IMR-90 (cell line): ENCODE measurements around the gene PLPP7. TPM values are rescaled to one million over a fixed set of nuclear protein-coding genes. Genes with fewer than 3 reads are reported as not detected.

Experiments used
- ATAC-seq: fragments of 200-7000 bp; cut with Tn5 transposase; 2 replicates; pipeline ENCODE4 v1.9.1; 2020; ENCODE audit warnings: low read depth, mild to moderate bottlenecking, moderate library complexity
- BruUV-seq: library from RNA; stranded (reverse); fragments of 400-500 nt; replicated peaks from 2 replicates; lab custom pipeline; 2021; lab: Mats Ljungman, UMichigan
- CTCF ChIA-PET: fragments of 300-600 bp; formaldehyde crosslinking; extraction: SDS; loops from one replicate; lab custom pipeline; 2021; ENCODE audit warnings: antibody characterized with exemption; lab: Yijun Ruan, JAX
- POLR2A ChIA-PET: fragments of 300-600 bp; sonication (Branson Sonifier 250); formaldehyde crosslinking; loops from one replicate; lab custom pipeline; 2022; ENCODE audit warnings: antibody characterized with exemption; ENCODE audit not compliant: unreplicated experiment; lab: Charles Lee
- DNase-seq: peaks from one replicate; pipeline ENCODE4 v3.0.0; 2013
- H2AFZ ChIP-seq: replicated peaks from 2 replicates; pipeline ENCODE3; 2013; ENCODE audit warnings: low read length, mild to moderate bottlenecking; ENCODE audit not compliant: poor library complexity
- H2AK5ac ChIP-seq: 2 replicates; pipeline ENCODE4 v1.6.1; 2013; ENCODE audit warnings: low read depth, low read length, inconsistent platforms
- H2AK9ac ChIP-seq: replicated peaks from 2 replicates; pipeline ENCODE3; 2013; ENCODE audit warnings: mild to moderate bottlenecking, low read depth, low read length, moderate library complexity; ENCODE audit not compliant: poor library complexity
- H2BK120ac ChIP-seq: 2 replicates; pipeline ENCODE4 v1.6.1; 2013; ENCODE audit warnings: low read depth, low read length, inconsistent platforms
- H2BK15ac ChIP-seq: 3 replicates; pipeline ENCODE4 v1.6.1; 2013; ENCODE audit warnings: low read depth, low read length, inconsistent platforms
- H2BK20ac ChIP-seq: 2 replicates; pipeline ENCODE4 v1.6.1; 2013; ENCODE audit warnings: low read depth, mild to moderate bottlenecking, inconsistent platforms, low read length, moderate library complexity
- H2BK5ac ChIP-seq: 2 replicates; pipeline ENCODE4 v1.6.1; 2013; ENCODE audit warnings: mild to moderate bottlenecking, low read depth, low read length, inconsistent platforms; ENCODE audit not compliant: poor library complexity, severe bottlenecking
- H3K14ac ChIP-seq: replicated peaks from 2 replicates; pipeline ENCODE4 v1.6.1; 2013; ENCODE audit warnings: low read depth, low read length, inconsistent platforms
- H3K18ac ChIP-seq: 2 replicates; pipeline ENCODE4 v1.6.1; 2013; ENCODE audit warnings: low read depth, low read length, control low read depth
- H3K23ac ChIP-seq: 2 replicates; pipeline ENCODE4 v1.6.1; 2013; ENCODE audit warnings: low read depth, low read length, inconsistent platforms
- H3K27ac ChIP-seq: 2 replicates; pipeline ENCODE4 v1.5.1; 2013; ENCODE audit warnings: mild to moderate bottlenecking, control low read depth, low read length; ENCODE audit not compliant: insufficient read depth
- H3K27me3 ChIP-seq: 2 replicates; pipeline ENCODE4 v1.6.1; 2013; ENCODE audit warnings: low read length; ENCODE audit not compliant: control insufficient read depth, insufficient read depth
- H3K36me3 ChIP-seq: 2 replicates; pipeline ENCODE4 v1.6.1; 2013; ENCODE audit warnings: low read length, mixed read lengths; ENCODE audit not compliant: control insufficient read depth, insufficient read depth
- H3K4ac ChIP-seq: 2 replicates; pipeline ENCODE4 v1.6.1; 2013; ENCODE audit warnings: low read depth, low read length, inconsistent platforms
- H3K4me1 ChIP-seq: 2 replicates; pipeline ENCODE4 v1.6.1; 2013; ENCODE audit warnings: low read length, mixed read lengths; ENCODE audit not compliant: control insufficient read depth, insufficient read depth
- H3K4me2 ChIP-seq: 2 replicates; pipeline ENCODE4 v1.6.1; 2013; ENCODE audit warnings: low read depth, mild to moderate bottlenecking, control low read depth, low read length, moderate library complexity
- H3K4me3 ChIP-seq: 2 replicates; pipeline ENCODE4 v1.5.1; 2013; ENCODE audit warnings: low read depth, mild to moderate bottlenecking, control low read depth, low read length, moderate library complexity; ENCODE audit not compliant: insufficient read depth
- H3K56ac ChIP-seq: 2 replicates; pipeline ENCODE4 v1.6.1; 2013; ENCODE audit warnings: low read length, inconsistent platforms; ENCODE audit not compliant: insufficient read depth; ENCODE audit errors: extremely low read depth
- H3K79me1 ChIP-seq, 2 experiments: 2 replicates each; pipeline ENCODE4 v1.6.1; 2013; ENCODE audit warnings: low read length in 2 of 2, inconsistent platforms in 1 of 2, low read depth in 1 of 2
- H3K9ac ChIP-seq: 2 replicates; pipeline ENCODE4 v1.6.1; 2013; ENCODE audit warnings: low read depth, low read length, control low read depth
- H3K9me1 ChIP-seq: 2 replicates; pipeline ENCODE4 v1.6.1; 2013; ENCODE audit warnings: low read length, inconsistent platforms; ENCODE audit not compliant: insufficient read depth
- H3K9me3 ChIP-seq: 2 replicates; pipeline ENCODE4 v1.6.1; 2013; ENCODE audit warnings: low read length; ENCODE audit not compliant: control insufficient read depth, insufficient read depth
- H4K20me1 ChIP-seq: 2 replicates; pipeline ENCODE4 v1.6.1; 2013; ENCODE audit warnings: low read length, inconsistent platforms; ENCODE audit not compliant: insufficient read depth
- H4K5ac ChIP-seq: 2 replicates; pipeline ENCODE4 v1.6.1; 2013; ENCODE audit warnings: mild to moderate bottlenecking, low read depth, low read length, control low read depth
- H4K8ac ChIP-seq, 2 experiments: 2 replicates each; pipeline ENCODE4 v1.6.1; 2013; ENCODE audit warnings: low read depth in 2 of 2, low read length in 2 of 2, control low read depth in 1 of 2, inconsistent platforms in 1 of 2
- H4K91ac ChIP-seq: 2 replicates; pipeline ENCODE4 v1.6.1; 2013; ENCODE audit warnings: low read depth, low read length, inconsistent platforms; ENCODE audit not compliant: insufficient read depth
- BHLHE40 ChIP-seq: fragments of 150-350 bp; IDR thresholded peaks from 2 replicates; pipeline ENCODE4 v1.6.1; 2016; ENCODE audit warnings: mild to moderate bottlenecking, low read depth, low read length
- CEBPB ChIP-seq: IDR thresholded peaks from 2 replicates; pipeline ENCODE4 v1.6.1; 2012; ENCODE audit warnings: low read depth, low read length, improper control_type of control experiment
- CHD1 ChIP-seq: IDR thresholded peaks from 2 replicates; pipeline ENCODE4 v1.6.1; 2012; ENCODE audit warnings: low read depth, low read length, improper control_type of control experiment
- FOS ChIP-seq: fragments of 150-350 bp; IDR thresholded peaks from 2 replicates; pipeline ENCODE4 v1.6.1; 2016; ENCODE audit warnings: low read depth, low read length
- MAFK ChIP-seq: IDR thresholded peaks from 2 replicates; pipeline ENCODE4 v1.6.1; 2012; ENCODE audit warnings: low read depth, low read length, improper control_type of control experiment
- MAZ ChIP-seq: IDR thresholded peaks from 2 replicates; pipeline ENCODE4 v1.6.1; 2012; ENCODE audit warnings: low read depth, mild to moderate bottlenecking, low read length, improper control_type of control experiment, moderate library complexity, borderline replicate concordance
- POLR2A ChIP-seq: IDR thresholded peaks from 2 replicates; pipeline ENCODE4 v1.6.1; 2012; ENCODE audit warnings: mild to moderate bottlenecking, low read depth, low read length
- RAD21 ChIP-seq: IDR thresholded peaks from 2 replicates; pipeline ENCODE4 v1.6.1; 2012; ENCODE audit warnings: low read length, improper control_type of control experiment
- RCOR1 ChIP-seq: IDR thresholded peaks from 2 replicates; pipeline ENCODE4 v1.6.1; 2012; ENCODE audit warnings: mild to moderate bottlenecking, low read length, improper control_type of control experiment; ENCODE audit not compliant: insufficient replicate concordance
- WGBS, 2 experiments: methylation state at CpG; one replicate each; pipeline versions ENCODE4 v1.1.5 to v1.1.7; 2013; ENCODE audit warnings: missing lambda C conversion rate in 2 of 2; ENCODE audit not compliant: insufficient read length in 1 of 2; ENCODE audit errors: extremely low coverage in 2 of 2; 5-methylcytosine and 5-hydroxymethylcytosine counted together
- dilution Hi-C: fragments of 300-500 bp; cut with HindIII; formaldehyde crosslinking; loops from one replicate; pipeline ENCODE4 v1.14.3; 2018; ENCODE audit warnings: low sequenced_read_pairs; ENCODE audit not compliant: unreplicated experiment
- in situ Hi-C: fragments of 300-500 bp; cut with MboI; formaldehyde crosslinking; loops from 3 replicates; pipeline ENCODE4 v1.14.3; 2019; ENCODE audit warnings: low sequenced_read_pairs, inconsistent platforms, mixed read lengths
- intact Hi-C: fragments of 100-400 bp; cut with micrococcal nuclease; formaldehyde crosslinking; loops from 2 replicates; pipeline ENCODE4 v1.10.0; 2022
- polyA plus RNA-seq, 3 experiments: library from polyadenylated mRNA; depleted of rRNA; stranded (reverse); fragments of >200 nt; gene quantifications; 2 replicates each; pipeline ENCODE4 v1.2.3, GENCODE V29; 2012; ENCODE audit warnings: low replicate concordance in 1 of 3
- total RNA-seq: library from RNA; depleted of rRNA; stranded (reverse); fragments of >200 nt; gene quantifications from 2 replicates; pipeline ENCODE4 v1.2.3, GENCODE V29; 2012
- TF ChIP-seq, protein P1 (sequence below): fragments of 150-350 bp; IDR thresholded peaks from 2 replicates; pipeline ENCODE4 v1.6.1; 2016; ENCODE audit warnings: low read depth, mild to moderate bottlenecking, low read length, moderate library complexity, borderline replicate concordance
- TF ChIP-seq, protein P2 (sequence below): conservative IDR thresholded peaks from 2 replicates; pipeline ENCODE4 v1.5.1; 2012; ENCODE audit warnings: mild to moderate bottlenecking, low read depth, low read length, improper control_type of control experiment

Gene PLPP7
- total and polyA plus RNA-seq, 2 of the 4 experiments (the other 2 are of a cell fraction) = 0.54 to 1.2 TPM

DNA sequence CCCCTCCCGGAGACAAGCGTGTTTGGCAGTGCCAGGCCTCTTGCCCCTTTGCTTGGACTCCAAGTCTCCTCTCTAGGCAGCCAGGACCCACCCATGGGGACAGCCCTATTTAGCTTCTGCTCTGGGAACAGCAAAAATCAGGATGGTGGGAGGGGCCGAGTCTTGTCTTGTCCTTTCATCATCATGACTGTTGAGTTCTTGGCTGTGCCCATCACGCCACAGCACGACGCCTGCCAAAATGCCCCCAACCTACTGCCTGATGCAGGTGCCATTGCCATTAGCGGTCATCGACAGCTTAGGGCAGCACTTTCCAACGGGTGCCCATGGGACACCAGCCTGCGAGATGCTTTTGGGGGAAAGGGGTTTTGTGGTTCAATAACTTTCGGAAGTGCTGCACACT, 18.9 kb downstream of the PLPP7 start:
- no peaks in the 10 kb centered on the region for H3K9me3 ChIP-seq
- H2AK9ac ChIP-seq = no peak overlapping the region
- H3K79me1 ChIP-seq = no peaks in the 10 kb centered on the region
- H3K9me1 ChIP-seq = no peaks in the 10 kb centered on the region
- H3K27ac ChIP-seq = no peak overlapping the region
- no peak overlapping the region for H3K56ac ChIP-seq
- H2BK15ac ChIP-seq = no peak overlapping the region
- TF ChIP-seq, protein P1, sequence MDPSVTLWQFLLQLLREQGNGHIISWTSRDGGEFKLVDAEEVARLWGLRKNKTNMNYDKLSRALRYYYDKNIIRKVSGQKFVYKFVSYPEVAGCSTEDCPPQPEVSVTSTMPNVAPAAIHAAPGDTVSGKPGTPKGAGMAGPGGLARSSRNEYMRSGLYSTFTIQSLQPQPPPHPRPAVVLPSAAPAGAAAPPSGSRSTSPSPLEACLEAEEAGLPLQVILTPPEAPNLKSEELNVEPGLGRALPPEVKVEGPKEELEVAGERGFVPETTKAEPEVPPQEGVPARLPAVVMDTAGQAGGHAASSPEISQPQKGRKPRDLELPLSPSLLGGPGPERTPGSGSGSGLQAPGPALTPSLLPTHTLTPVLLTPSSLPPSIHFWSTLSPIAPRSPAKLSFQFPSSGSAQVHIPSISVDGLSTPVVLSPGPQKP = no peak
- TF ChIP-seq RCOR1 = no peak
- no peak for TF ChIP-seq CHD1
- TF ChIP-seq POLR2A = no peak
- TF ChIP-seq, protein P2, sequence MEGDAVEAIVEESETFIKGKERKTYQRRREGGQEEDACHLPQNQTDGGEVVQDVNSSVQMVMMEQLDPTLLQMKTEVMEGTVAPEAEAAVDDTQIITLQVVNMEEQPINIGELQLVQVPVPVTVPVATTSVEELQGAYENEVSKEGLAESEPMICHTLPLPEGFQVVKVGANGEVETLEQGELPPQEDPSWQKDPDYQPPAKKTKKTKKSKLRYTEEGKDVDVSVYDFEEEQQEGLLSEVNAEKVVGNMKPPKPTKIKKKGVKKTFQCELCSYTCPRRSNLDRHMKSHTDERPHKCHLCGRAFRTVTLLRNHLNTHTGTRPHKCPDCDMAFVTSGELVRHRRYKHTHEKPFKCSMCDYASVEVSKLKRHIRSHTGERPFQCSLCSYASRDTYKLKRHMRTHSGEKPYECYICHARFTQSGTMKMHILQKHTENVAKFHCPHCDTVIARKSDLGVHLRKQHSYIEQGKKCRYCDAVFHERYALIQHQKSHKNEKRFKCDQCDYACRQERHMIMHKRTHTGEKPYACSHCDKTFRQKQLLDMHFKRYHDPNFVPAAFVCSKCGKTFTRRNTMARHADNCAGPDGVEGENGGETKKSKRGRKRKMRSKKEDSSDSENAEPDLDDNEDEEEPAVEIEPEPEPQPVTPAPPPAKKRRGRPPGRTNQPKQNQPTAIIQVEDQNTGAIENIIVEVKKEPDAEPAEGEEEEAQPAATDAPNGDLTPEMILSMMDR = no peak
- TF ChIP-seq BHLHE40 = no peak
- TF ChIP-seq MAZ = no peak
- TF ChIP-seq RAD21 = no peak
- no peak for TF ChIP-seq FOS
- no peak for TF ChIP-seq MAFK
- TF ChIP-seq CEBPB = no peak
- ChIA-PET CTCF (no interaction called here), POLR2A (no interaction called here)
- no peak overlapping the region for H4K5ac ChIP-seq
- peaks cover 2% of the 10 kb centered on the region; the same call in 1 of the 2 replicates for H3K4me1 ChIP-seq
- no peak overlapping the region for H3K4me2 ChIP-seq
- intact Hi-C loops = no loop called here
- no peak for DNase-seq
- no peak overlapping the region for H4K91ac ChIP-seq
- H4K20me1 ChIP-seq = no peaks in the 10 kb centered on the region
- no peak overlapping the region for H3K4ac ChIP-seq
- H2AK5ac ChIP-seq = no peak overlapping the region
- H3K23ac ChIP-seq = no peak overlapping the region
- in situ Hi-C loops = no loop called here
- H2AFZ ChIP-seq = no peak overlapping the region
- dilution Hi-C loops = no loop called here
- H3K18ac ChIP-seq = no peak overlapping the region
- no peak for ATAC-seq
- no peak overlapping the region for H3K9ac ChIP-seq
- no peaks in the 10 kb centered on the region for H3K36me3 ChIP-seq
- H3K4me3 ChIP-seq = no peak overlapping the region
- no peak overlapping the region for H4K8ac ChIP-seq
- H2BK5ac ChIP-seq = no peak overlapping the region
- H2BK20ac ChIP-seq = no peak overlapping the region
- no peak overlapping the region for H2BK120ac ChIP-seq
- BruUV-seq = no TSS peak
- H3K27me3 ChIP-seq = peaks cover 14% of the 10 kb centered on the region
- 73% methylated on average over 3 of the region's 11 CpGs; no CpG with 5 or more reads in 1 of the 2 experiments for WGBS, 2 experiments
- no peak overlapping the region for H3K14ac ChIP-seq
